Nephron progenitor cell (in vitro differentiated cells): ENCODE data around the gene MYO1C.

Source experiments
- DNase-seq: peaks from one replicate; pipeline ENCODE4 v3.0.0; 2021
- H3K27ac Mint-ChIP-seq: 2 replicates; pipeline ENCODE4 v1.8.0; 2021; ENCODE audit warnings: mild to moderate bottlenecking, moderate library complexity, mixed read lengths
- H3K27me3 Mint-ChIP-seq: 2 replicates; pipeline ENCODE4 v1.8.0; 2021; ENCODE audit warnings: mild to moderate bottlenecking, low read depth, mixed read lengths; ENCODE audit not compliant: poor library complexity
- H3K36me3 Mint-ChIP-seq: 2 replicates; pipeline ENCODE4 v1.8.0; 2021; ENCODE audit warnings: low read depth, mixed read lengths
- H3K4me1 Mint-ChIP-seq: 2 replicates; pipeline ENCODE4 v1.8.0; 2021; ENCODE audit warnings: mixed read lengths
- H3K4me3 Mint-ChIP-seq: 2 replicates; pipeline ENCODE4 v1.8.0; 2021; ENCODE audit warnings: mild to moderate bottlenecking, moderate library complexity, mixed read lengths
- H3K9me3 Mint-ChIP-seq: 2 replicates; pipeline ENCODE4 v1.8.0; 2021; ENCODE audit warnings: mild to moderate bottlenecking, moderate library complexity, mixed read lengths
- TF ChIP-seq, protein P1 (sequence below): fragments of 200-600 bp; sonication (generic); IDR thresholded peaks from 2 replicates; pipeline ENCODE4 v1.5.0; 2021; ENCODE audit warnings: antibody characterized with exemption

MYO1C gene

DNA sequence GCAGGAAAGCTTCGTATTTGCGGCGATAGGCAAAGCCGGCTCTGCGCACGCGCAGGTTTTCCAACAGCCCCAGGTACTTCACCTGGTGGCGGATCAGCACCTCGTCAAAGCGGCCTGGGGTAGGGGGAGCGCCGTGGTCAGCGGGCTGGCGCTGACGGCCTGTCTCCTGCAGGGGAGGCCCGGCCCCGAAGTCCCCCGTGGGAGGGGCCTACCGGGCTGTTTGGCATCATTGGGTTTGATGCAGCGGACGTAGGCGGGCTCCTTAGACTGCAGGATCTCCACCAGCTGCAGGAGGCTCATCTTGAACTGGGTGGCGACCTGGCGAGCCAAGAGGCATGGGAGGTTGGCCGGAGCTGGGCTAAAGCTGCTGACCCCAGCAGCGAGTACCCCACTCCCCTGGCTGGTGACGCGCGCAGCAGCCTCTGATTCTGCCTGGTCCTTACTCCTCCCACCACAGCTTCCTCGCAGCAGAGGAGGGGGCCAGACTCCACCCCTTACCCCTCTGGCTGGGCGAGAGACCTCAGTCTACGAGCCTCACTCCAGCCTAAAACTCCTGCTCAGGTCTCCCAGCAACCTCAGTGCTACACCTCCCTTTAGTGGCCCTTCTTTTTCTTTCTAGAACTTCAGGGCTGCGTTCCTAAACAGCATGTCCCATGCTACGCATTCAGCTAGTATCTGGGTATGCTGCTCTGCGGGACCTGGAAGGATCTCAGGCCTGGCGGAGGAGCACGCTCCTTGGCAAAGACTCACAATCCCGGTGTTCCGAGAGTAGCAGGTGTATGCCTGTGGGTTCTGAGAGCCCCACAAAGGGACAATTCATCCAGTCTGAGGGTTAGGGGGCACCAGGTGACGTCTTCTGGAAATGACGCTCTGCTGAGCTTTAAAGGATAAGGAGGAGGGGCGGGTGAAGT lies 20.3 kb downstream of the MYO1C start:
- Mint-ChIP-seq H3K27me3 (peaks cover 3% of the 10 kb centered on the region), H3K4me3 (peak overlapping the region; percentile 28)
- DNase-seq, result peak; percentile 50

GRCh38 chr17:1471490-1471889 lies 21.0 kb downstream of the MYO1C start:
- Mint-ChIP-seq H3K27me3 (peaks cover 3% of the 10 kb centered on the region), H3K4me3 (no peak overlapping the region), H3K4me1 (peaks cover 68% of the 10 kb centered on the region), H3K9me3 (no peaks in the 10 kb centered on the region), H3K36me3 (peaks cover 12% of the 10 kb centered on the region), H3K27ac (no peak overlapping the region)
- TF ChIP-seq, protein P1, sequence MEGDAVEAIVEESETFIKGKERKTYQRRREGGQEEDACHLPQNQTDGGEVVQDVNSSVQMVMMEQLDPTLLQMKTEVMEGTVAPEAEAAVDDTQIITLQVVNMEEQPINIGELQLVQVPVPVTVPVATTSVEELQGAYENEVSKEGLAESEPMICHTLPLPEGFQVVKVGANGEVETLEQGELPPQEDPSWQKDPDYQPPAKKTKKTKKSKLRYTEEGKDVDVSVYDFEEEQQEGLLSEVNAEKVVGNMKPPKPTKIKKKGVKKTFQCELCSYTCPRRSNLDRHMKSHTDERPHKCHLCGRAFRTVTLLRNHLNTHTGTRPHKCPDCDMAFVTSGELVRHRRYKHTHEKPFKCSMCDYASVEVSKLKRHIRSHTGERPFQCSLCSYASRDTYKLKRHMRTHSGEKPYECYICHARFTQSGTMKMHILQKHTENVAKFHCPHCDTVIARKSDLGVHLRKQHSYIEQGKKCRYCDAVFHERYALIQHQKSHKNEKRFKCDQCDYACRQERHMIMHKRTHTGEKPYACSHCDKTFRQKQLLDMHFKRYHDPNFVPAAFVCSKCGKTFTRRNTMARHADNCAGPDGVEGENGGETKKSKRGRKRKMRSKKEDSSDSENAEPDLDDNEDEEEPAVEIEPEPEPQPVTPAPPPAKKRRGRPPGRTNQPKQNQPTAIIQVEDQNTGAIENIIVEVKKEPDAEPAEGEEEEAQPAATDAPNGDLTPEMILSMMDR, result no peak
- no peak for DNase-seq

More for the DNA sequence above, 20.3 kb downstream of the MYO1C start:
- H3K4me1 Mint-ChIP-seq, result peaks cover 75% of the 10 kb centered on the region
- H3K9me3 Mint-ChIP-seq, result no peaks in the 10 kb centered on the region
- peaks cover 12% of the 10 kb centered on the region for H3K36me3 Mint-ChIP-seq
- peak overlapping the region; percentile 79 for H3K27ac Mint-ChIP-seq
- TF ChIP-seq, protein P1, result no peak

- no peak for DNase-seq
- H3K27ac Mint-ChIP-seq, result no peak overlapping the region
- H3K9me3 Mint-ChIP-seq, result no peaks in the 10 kb centered on the region
- H3K36me3 Mint-ChIP-seq, result peaks cover 12% of the 10 kb centered on the region
- H3K4me1 Mint-ChIP-seq, result peaks cover 62% of the 10 kb centered on the region
- TF ChIP-seq, protein P1, result no peak
- no peak overlapping the region for H3K4me3 Mint-ChIP-seq
- H3K27me3 Mint-ChIP-seq, result peaks cover 3% of the 10 kb centered on the region
Observed at GRCh38 chr17:1470755-1471462, 21.6 kb downstream of the MYO1C start.

- H3K27me3 Mint-ChIP-seq, result peaks cover 3% of the 10 kb centered on the region
- peaks cover 12% of the 10 kb centered on the region for H3K36me3 Mint-ChIP-seq
- peaks cover 55% of the 10 kb centered on the region for H3K4me1 Mint-ChIP-seq
- no peaks in the 10 kb centered on the region for H3K9me3 Mint-ChIP-seq
- no peak for DNase-seq
- TF ChIP-seq, protein P1, result no peak
- no peak overlapping the region for H3K27ac Mint-ChIP-seq
- H3K4me3 Mint-ChIP-seq, result no peak overlapping the region
Observed at GRCh38 chr17:1470071-1470754, 22.3 kb downstream of the MYO1C start.

DNA sequence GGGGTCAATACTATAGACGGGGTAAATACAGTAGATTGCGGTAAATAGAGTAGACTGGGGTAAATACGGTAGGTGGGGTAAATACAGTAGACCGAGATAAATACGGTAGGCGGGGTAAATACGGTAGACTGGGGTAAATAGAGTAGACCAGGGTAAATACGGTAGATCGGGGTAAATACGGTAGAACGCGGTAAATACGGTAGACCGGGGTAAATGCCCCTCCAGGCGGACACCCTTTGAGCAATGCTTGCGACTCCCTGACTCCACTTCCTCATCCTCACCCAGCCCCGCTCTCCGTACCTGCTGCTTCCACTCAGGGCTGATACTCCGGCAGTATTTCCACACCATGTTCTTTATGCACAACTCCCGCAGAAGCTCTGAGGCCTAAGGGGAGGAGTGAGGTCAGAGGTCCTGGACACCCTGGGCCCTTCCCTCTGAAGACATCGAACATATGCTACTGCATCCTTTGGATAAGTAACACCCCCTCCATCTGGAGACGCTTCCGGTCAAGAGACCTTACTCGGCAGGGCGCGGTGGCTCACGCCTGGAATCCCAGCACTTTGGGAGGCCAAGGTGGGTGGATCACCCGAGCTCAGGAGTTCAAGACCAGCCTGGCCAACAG lies 23.1 kb downstream of the MYO1C start:
- Mint-ChIP-seq H3K27ac (no peak overlapping the region), H3K4me3 (no peak overlapping the region), H3K27me3 (peaks cover 3% of the 10 kb centered on the region), H3K4me1 (peaks cover 47% of the 10 kb centered on the region), H3K9me3 (no peaks in the 10 kb centered on the region), H3K36me3 (peaks cover 12% of the 10 kb centered on the region)
- TF ChIP-seq, protein P1, result no peak
- DNase-seq, result no peak
